Activated B cell treated with CpG ODN at 0.5 μM for 24 hours (primary cell): ENCODE results near the gene STX5. TPM values are rescaled to one million over a fixed set of nuclear protein-coding genes. Genes with fewer than 3 reads are reported as not detected.
"Not testable (repeated sequence)": the region's sequence is repeated elsewhere in the genome, so short reads cannot be mapped to it uniquely, and the experiment has no call there.

Experiments
- ATAC-seq: fragments of 200-7000 bp; cut with Tn5 transposase; one replicate; pipeline ENCODE4 v1.10.0; 2021; ENCODE audit warnings: low read depth, mild to moderate bottlenecking, moderate library complexity
- CTCF ChIA-PET: fragments of 350-600 bp; sonication (Branson Sonifier 250); formaldehyde crosslinking; loops from one replicate; lab custom pipeline; 2021; ENCODE audit warnings: antibody characterized with exemption; lab: Charles Lee
- POLR2A ChIA-PET: fragments of 350-600 bp; sonication (Branson Sonifier 250); formaldehyde crosslinking; loops from one replicate; lab custom pipeline; 2021; ENCODE audit warnings: antibody characterized with exemption; lab: Charles Lee
- DNase-seq: peaks from one replicate; pipeline ENCODE4 v3.0.0; 2022
- H3K27ac Mint-ChIP-seq: one replicate; pipeline ENCODE4 v1.8.0; 2020; ENCODE audit warnings: mixed read lengths
- H3K27me3 Mint-ChIP-seq: one replicate; pipeline ENCODE4 v1.8.0; 2021; ENCODE audit warnings: mixed read lengths
- H3K36me3 Mint-ChIP-seq: one replicate; pipeline ENCODE4 v1.8.0; 2021; ENCODE audit warnings: low read depth, mixed read lengths
- H3K4me1 Mint-ChIP-seq: one replicate; pipeline ENCODE4 v1.8.0; 2021; ENCODE audit warnings: mixed read lengths
- H3K4me3 Mint-ChIP-seq: one replicate; pipeline ENCODE4 v1.8.0; 2020; ENCODE audit warnings: mild to moderate bottlenecking, mixed read lengths
- H3K9me3 Mint-ChIP-seq: one replicate; pipeline ENCODE4 v1.8.0; 2020; ENCODE audit warnings: mixed read lengths
- intact Hi-C: fragments of 100-400 bp; cut with micrococcal nuclease; formaldehyde crosslinking; loops from one replicate; pipeline ENCODE4 v1.15.1; 2024
- total RNA-seq: library from RNA; stranded (reverse); gene quantifications from 2 replicates; pipeline ENCODE4 v1.2.3, GENCODE V29; 2022
- TF ChIP-seq, protein P1 (sequence below): fragments of 200-600 bp; IDR thresholded peaks from one replicate; pipeline ENCODE4 v1.8.0; 2022; ENCODE audit warnings: antibody characterized with exemption, mild to moderate bottlenecking

Gene STX5
- total RNA-seq, 1 donor from 2014 or later, result 71.5 TPM

DNA sequence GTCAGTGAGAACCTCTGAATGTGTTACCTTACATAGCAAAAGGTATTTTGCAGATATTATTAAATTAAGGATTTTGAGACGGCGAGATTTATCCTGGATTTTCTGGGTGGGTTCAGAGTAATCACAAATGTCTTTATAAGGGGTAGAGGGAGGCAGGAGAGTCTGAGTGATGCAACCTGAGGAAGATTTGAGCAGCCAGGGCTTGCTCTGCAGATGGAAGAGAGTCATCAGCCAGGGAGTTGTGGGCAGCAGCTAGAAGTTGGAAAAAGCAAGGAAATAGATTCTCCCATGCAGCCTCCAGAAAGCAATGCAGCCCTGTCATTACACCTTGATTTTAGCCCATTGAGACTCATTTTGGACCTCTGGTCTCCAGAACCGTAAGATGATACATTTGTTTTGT is 11.6 kb upstream of the STX5 start:
- peaks cover 19% of the 10 kb centered on the region for H3K4me1 Mint-ChIP-seq
- CTCF ChIA-PET, result interaction anchor here (0.5 kb wide), 1 partner anchor 25 kb away, joined by 3 read pairs; no protein-coding TSS in a partner anchor
- intact Hi-C loops, result loop anchor here (5.0 kb wide), 3 partner anchors 171 to 286 kb away; partner anchors contain the start of genes EML3, LBHD1, ROM1 and UQCC3
- no peak for DNase-seq
- peaks cover 12% of the 10 kb centered on the region for H3K36me3 Mint-ChIP-seq
- no peak for ATAC-seq
- no peaks in the 10 kb centered on the region for H3K27me3 Mint-ChIP-seq
- H3K9me3 Mint-ChIP-seq, result no peaks in the 10 kb centered on the region
- TF ChIP-seq, protein P1, sequence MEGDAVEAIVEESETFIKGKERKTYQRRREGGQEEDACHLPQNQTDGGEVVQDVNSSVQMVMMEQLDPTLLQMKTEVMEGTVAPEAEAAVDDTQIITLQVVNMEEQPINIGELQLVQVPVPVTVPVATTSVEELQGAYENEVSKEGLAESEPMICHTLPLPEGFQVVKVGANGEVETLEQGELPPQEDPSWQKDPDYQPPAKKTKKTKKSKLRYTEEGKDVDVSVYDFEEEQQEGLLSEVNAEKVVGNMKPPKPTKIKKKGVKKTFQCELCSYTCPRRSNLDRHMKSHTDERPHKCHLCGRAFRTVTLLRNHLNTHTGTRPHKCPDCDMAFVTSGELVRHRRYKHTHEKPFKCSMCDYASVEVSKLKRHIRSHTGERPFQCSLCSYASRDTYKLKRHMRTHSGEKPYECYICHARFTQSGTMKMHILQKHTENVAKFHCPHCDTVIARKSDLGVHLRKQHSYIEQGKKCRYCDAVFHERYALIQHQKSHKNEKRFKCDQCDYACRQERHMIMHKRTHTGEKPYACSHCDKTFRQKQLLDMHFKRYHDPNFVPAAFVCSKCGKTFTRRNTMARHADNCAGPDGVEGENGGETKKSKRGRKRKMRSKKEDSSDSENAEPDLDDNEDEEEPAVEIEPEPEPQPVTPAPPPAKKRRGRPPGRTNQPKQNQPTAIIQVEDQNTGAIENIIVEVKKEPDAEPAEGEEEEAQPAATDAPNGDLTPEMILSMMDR, result no peak
- POLR2A ChIA-PET, result interaction anchor here (0.5 to 9.5 kb wide), 9 partner anchors 10 to 251 kb away, joined by 3 to 597 read pairs (median 78); partner anchors contain the start of genes BSCL2, GNG3, NXF1 and POLR2G
- no peak overlapping the region for H3K27ac Mint-ChIP-seq
- no peak overlapping the region for H3K4me3 Mint-ChIP-seq

DNA sequence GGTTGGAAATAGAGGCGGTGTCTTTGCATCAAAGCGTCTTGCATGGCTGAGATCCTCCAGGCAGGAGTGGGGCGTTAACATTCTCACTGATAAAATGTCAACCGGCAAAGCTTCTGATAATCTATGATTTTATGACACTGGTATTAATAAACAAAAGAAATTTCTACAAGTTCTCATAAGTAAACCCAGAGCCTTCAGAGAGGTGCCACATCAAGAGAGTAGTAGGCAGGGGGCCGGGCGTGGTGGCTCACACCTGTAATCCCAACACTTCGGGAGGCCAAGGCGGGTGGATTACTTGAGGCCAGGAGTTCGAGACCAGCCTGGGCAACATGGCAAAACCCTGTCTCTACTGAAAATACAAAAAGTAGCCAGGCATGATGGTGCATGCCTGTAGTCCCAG is 11.0 kb upstream of the STX5 start:
- ChIA-PET POLR2A (interaction anchor here (0.5 to 9.5 kb wide), 18 partner anchors 10 to 251 kb away, joined by 3 to 597 read pairs (median 14); partner anchors contain the start of genes BSCL2, GANAB, GNG3 and HNRNPUL2), CTCF (interaction anchor here (0.5 to 0.8 kb wide), 4 partner anchors 8 to 450 kb away, joined by 3 read pairs; no protein-coding TSS in a partner anchor)
- H3K9me3 Mint-ChIP-seq, ATAC-seq, H3K27ac Mint-ChIP-seq, DNase-seq, H3K4me3 Mint-ChIP-seq, H3K27me3 Mint-ChIP-seq: not testable (repeated sequence)
- intact Hi-C loops, result loop anchor here (1.0 to 5.0 kb wide), 4 partner anchors 12 to 286 kb away; partner anchors contain the start of genes EML3, LBHD1, ROM1 and UQCC3
- peaks cover 12% of the 10 kb centered on the region for H3K36me3 Mint-ChIP-seq
- peaks cover 20% of the 10 kb centered on the region for H3K4me1 Mint-ChIP-seq

DNA sequence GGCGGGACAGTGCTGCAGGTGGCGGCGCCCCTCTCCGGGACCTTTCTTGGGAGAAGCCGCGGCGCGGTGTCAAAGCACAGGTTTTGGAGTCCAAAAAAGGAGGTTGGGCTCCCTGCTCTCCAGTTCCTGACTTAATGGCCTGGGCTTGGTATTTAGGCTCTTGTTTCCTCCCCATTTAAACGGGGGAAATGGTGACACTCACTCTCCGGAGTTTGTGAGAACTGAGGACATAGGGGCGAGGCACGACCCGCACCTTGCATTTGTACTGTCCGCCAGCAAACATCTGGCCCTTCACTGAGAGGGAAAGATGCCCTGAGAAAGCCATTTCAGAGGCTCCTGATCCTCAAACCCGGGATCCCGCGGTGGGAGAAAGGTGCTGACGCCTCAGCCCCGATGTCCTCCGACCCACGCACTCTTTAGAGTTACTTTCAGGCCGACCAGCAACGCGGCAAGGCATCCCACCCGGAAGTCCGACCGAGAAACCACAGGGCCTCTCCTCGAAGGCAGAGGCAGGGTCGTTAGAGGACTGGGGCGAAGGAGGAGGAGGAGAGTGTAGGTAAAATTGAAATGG is 10.4 kb upstream of the STX5 start:
- H3K36me3 Mint-ChIP-seq, result peaks cover 17% of the 10 kb centered on the region
- no peak for ATAC-seq
- H3K27me3 Mint-ChIP-seq, result no peaks in the 10 kb centered on the region
- intact Hi-C loops, result loop anchor here (1.0 to 5.0 kb wide), 4 partner anchors 13 to 285 kb away; partner anchors contain the start of genes EML3, LBHD1, ROM1 and UQCC3
- CTCF ChIA-PET, result interaction anchor here (0.7 to 1.1 kb wide), 4 partner anchors 9 to 450 kb away, joined by 3 to 6 read pairs (median 3); partner anchors contain the start of gene STX5
- POLR2A ChIA-PET, result interaction anchor here (0.5 to 9.5 kb wide), 37 partner anchors 10 to 1936 kb away, joined by 3 to 597 read pairs (median 17); partner anchors contain the start of genes BSCL2, C11orf98, CSKMT and EEF1G
- peak; percentile 68 for DNase-seq
- no peaks in the 10 kb centered on the region for H3K9me3 Mint-ChIP-seq
- TF ChIP-seq, protein P1, result no peak
- peaks cover 25% of the 10 kb centered on the region for H3K4me1 Mint-ChIP-seq
- H3K27ac Mint-ChIP-seq, result no peak overlapping the region
- no peak overlapping the region for H3K4me3 Mint-ChIP-seq

DNA sequence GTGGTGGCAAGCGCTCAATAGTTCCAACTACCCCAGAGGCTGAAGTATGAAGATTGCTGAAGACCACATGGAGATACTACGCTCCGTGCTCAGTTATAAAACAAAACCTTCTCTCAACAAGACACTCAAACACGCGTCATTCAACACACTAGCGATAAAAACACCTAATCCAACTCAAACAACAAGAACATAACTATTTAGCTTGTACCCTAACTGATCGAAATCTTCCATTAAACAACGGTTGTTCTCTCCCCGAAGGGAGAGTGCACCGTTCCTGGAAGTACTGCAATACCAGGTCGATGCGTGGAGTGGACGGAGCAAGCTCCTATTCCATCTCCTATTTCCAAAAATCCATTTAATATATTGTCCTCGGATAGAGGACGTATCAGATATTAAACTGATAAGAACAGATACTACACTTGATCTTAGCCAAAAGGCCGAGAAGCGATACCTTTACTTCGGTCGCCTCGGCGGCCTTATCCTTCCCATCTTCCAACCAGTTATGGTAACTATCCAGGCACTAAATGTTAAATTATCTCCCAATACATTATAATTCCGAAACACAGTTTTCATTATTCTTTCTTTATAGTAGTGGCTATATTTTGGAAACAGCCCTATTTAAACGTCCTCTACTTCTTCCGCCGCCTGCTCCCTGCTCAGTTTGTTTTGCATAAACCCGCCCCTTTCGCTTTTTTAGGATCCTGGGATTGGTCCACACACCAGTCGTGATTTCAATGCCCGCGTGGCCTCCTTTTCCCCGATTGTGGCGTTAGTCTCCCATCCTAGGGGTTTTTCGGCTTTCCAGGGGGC is 9.7 kb upstream of the STX5 start:
- peak; percentile 72 for ATAC-seq
- no peaks in the 10 kb centered on the region for H3K27me3 Mint-ChIP-seq
- H3K9me3 Mint-ChIP-seq, result no peaks in the 10 kb centered on the region
- H3K4me1 Mint-ChIP-seq, result peaks cover 28% of the 10 kb centered on the region
- H3K4me3 Mint-ChIP-seq, result no peak overlapping the region
- TF ChIP-seq, protein P1, result no peak
- ChIA-PET CTCF (interaction anchor here (0.6 to 2.9 kb wide), 4 partner anchors 10 to 346 kb away, joined by 3 to 28 read pairs (median 4); partner anchors contain the start of genes C11orf98, CSKMT, STX5 and TMEM179B), POLR2A (interaction anchor here (0.6 to 9.5 kb wide), 75 partner anchors 9 to 1937 kb away, joined by 3 to 597 read pairs (median 7); partner anchors contain the start of genes B3GAT3, BSCL2, C11orf98 and CSKMT)
- H3K27ac Mint-ChIP-seq, result no peak overlapping the region
- intact Hi-C loops, result loop anchor here (1.0 to 5.0 kb wide), 8 partner anchors 14 to 284 kb away; partner anchors contain the start of genes EML3, LBHD1, ROM1 and TAF6L
- H3K36me3 Mint-ChIP-seq, result peaks cover 19% of the 10 kb centered on the region
- peak; percentile 79 for DNase-seq

DNA sequence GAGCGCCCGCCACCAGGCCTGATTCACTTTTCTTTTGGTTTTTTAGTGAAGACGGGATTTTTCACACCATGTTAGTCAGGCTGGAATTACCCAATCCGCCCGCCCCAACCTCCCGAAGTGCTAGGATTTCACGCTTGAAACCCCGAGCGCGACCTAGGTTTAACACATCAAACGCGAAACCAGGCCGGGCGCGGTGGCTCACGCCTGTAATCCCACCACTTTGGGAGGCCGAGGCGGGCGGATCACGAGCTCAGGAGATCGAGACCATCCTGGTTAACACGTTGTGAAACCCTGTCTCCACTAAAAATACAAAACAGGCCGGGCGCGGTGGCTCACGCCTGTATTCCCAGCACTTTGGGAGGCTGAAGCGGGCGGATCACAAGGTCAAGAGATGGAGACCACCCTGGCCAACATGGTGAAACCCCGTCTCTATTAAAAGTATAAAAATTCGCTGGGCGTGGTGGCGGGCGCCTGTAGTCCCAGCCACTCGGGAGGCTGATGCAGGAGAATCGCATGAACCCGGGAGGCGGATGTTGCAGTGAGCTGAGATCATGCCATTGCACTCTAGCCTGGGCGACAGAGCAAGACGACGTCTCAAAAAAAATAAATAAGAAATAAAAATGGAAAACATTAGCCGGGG is 9.0 kb upstream of the STX5 start:
- POLR2A ChIA-PET, result interaction anchor here (0.6 to 9.5 kb wide), 76 partner anchors 9 to 1938 kb away, joined by 3 to 597 read pairs (median 6); partner anchors contain the start of genes B3GAT3, BSCL2, C11orf98 and CSKMT

More for the DNA sequence above, 9.0 kb upstream of the STX5 start:
- not testable (repeated sequence) for H3K27me3 Mint-ChIP-seq, H3K4me3 Mint-ChIP-seq, H3K27ac Mint-ChIP-seq, H3K9me3 Mint-ChIP-seq
- CTCF ChIA-PET, result interaction anchor here (0.6 to 2.9 kb wide), 6 partner anchors 9 to 345 kb away, joined by 3 to 28 read pairs (median 3); partner anchors contain the start of genes C11orf98, CSKMT, STX5 and TMEM179B
- ATAC-seq (peak; percentile 14), DNase-seq (peak; percentile 67)
- intact Hi-C loops, result loop anchor here (1.0 to 5.0 kb wide), 7 partner anchors 40 to 284 kb away; partner anchors contain the start of genes EML3, LBHD1, ROM1 and TAF6L
- Mint-ChIP-seq H3K4me1 (peaks cover 30% of the 10 kb centered on the region), H3K36me3 (peaks cover 25% of the 10 kb centered on the region)
